ENCODE data around the gene RNMT. TPM values are rescaled to one million over a fixed set of nuclear protein-coding genes. Genes with fewer than 3 reads are reported as not detected.
A peak's percentile ranks its signal among the peaks of the same experiment; 100 is the strongest.
"Not testable (repeated sequence)": the region's sequence is repeated elsewhere in the genome, so short reads cannot be mapped to it uniquely, and the experiment has no call there.

The RNMT gene
- total RNA-seq, result 10 to 100 TPM; 26.7 to 45.9 (median 34.0) TPM

DNA sequence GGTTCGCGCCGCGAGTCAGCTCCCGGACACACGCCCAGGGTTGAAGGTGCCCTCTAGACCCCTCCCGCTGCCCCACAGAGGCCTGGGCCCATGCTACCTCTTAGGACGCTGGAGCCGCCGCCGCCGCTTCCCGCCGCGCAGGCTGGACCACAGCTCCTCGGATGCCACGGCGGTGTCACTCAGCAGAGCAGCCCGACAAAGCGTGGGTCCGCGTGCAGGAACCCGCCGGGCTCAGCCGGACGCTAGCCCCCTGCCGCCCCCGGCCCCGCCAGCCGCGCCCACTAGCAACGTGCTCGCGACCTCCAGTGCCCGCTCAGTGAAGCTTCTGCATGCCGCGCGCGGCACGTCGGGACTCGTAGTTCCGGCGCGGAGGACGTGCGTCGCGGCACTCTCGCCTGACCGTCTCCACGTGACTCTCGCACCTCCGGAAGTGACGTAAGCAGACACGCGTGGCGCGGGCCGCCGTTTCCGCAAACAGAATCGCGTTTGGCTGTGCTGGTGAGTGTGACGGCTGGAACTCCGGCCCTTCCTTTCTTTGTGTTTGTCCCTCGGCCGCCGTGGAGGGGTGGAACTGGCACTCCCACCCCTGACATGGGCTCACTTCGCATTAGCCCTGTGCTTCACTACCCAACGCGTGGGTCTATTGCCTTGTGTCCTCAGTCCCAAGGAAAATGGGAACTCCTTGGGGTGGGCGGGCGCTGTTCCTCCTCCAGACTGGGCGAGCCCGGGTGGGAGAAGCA is at the start of gene RNMT, which contains the start of gene FAM210A:
Gene RNMT, plus strand, starts transcription at position 442 of the 740 bp plus-strand sequence. CDS start 4,845 bp downstream, outside the sequence.
Gene FAM210A, minus strand, starts transcription at position 327 of the 740 bp plus-strand sequence. CDS start 44,481 bp downstream, outside the sequence.
- Histone ChIP-seq H3K27ac (peak within 1 kb of the TSS; percentile 74 to 94 (median 87)), H3K4me1 (peaks cover 11 to 12% of the 10 kb centered on the region in 2 donors), H3K4me3 (replicated peaks in 1 of 3) (peak within 1 kb of the TSS; percentile 81 to 98 (median 86)), H3K36me3 (no peaks in the 10 kb centered on the region), H3K9me3 (no peaks in the 10 kb centered on the region), H3K27me3 (no peaks in the 10 kb centered on the region)
- intact Hi-C loops (cut with DNase I), result loop anchor here (10.0 kb wide), 3 partner anchors 62 to 512 kb away; partner anchors contain the start of gene LDLRAD4
- peak; percentile 95 to 97 for DNase-seq
- TF ChIP-seq, protein P1, sequence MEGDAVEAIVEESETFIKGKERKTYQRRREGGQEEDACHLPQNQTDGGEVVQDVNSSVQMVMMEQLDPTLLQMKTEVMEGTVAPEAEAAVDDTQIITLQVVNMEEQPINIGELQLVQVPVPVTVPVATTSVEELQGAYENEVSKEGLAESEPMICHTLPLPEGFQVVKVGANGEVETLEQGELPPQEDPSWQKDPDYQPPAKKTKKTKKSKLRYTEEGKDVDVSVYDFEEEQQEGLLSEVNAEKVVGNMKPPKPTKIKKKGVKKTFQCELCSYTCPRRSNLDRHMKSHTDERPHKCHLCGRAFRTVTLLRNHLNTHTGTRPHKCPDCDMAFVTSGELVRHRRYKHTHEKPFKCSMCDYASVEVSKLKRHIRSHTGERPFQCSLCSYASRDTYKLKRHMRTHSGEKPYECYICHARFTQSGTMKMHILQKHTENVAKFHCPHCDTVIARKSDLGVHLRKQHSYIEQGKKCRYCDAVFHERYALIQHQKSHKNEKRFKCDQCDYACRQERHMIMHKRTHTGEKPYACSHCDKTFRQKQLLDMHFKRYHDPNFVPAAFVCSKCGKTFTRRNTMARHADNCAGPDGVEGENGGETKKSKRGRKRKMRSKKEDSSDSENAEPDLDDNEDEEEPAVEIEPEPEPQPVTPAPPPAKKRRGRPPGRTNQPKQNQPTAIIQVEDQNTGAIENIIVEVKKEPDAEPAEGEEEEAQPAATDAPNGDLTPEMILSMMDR (IDR thresholded peaks at IDR 0.05), result peak in 2 of 6 experiments; percentile 6 to 34
- TF ChIP-seq POLR2A (IDR thresholded peaks at IDR 0.05), result peak; percentile 16 to 81
- WGBS, 2 donors, result 0 to 5% methylated on average over 6 to 8 of the region's 76 CpGs

DNA sequence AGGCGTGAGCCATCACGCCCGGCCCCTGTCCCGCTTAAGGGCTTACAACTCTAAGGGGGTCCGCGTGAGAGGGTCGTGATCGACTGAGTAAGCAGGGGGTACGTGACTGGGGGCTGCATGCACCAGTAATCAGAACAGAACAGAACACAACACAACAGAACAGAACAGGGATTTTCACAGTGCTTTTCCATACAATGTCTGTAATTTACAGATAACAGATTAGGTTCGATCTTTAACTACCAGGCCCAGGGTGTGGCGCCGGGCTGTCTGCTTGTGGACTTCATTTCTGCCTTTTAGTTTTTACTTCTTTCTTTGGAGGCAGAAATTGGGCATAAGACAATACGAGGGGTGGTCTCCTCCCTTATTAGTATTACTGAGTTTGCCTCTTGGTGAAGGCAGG is 49.1 kb upstream of the RNMT start:
- H3K9me3 ChIP-seq; H3K4me3 ChIP-seq (replicated peaks in 1 of 3); H3K27me3 ChIP-seq; H3K36me3 ChIP-seq; H3K27ac ChIP-seq; DNase-seq; intact Hi-C loops (cut with DNase I): not testable (repeated sequence)
- peaks cover 11 to 14% of the 10 kb centered on the region in 2 donors for H3K4me1 ChIP-seq
- WGBS, 2 donors, result 97 to 98% methylated on average over 13 of the region's 13 CpGs

DNA sequence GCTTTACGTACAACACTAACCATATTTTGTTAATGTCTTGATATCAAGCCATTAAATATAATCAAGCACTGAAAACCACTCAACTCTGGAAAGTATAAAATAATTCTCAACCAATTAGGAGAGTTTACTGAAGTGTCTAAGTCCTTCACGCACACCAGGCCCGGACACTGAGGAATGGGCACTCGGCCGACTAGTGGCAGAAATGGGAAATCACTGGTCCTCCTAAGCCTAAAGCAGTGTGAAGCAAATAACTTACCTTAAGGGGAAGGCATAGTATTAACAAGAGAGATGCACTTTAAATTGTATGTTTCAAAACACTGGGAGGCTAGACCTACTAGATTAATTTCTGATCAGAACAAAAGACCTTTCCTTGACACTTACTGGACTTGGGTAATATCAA is 45.9 kb upstream of the RNMT start:
- 46 to 49% methylated on average over 5 of the region's 5 CpGs for WGBS, 2 donors

DNA sequence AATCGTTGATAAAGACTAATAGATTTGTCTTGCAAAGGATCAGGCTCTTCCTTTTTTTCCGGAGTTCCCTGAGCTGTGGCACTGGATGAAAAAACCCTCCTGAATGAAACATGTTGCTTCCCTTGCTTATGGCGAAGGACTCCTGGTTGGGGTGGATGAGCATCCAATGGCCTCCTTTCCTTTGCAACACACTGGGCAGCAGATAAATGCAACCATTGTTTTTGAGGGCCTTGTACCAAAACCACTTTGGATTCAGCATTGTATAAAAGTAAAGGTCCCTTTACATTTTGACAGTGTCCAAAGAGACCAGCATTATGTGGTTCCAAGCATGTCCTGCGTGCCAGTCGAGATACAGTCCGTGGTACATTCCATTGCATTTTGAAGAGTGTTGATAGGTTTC is 44.8 kb upstream of the RNMT start:
- no peak overlapping the region for H3K4me3 ChIP-seq (replicated peaks in 1 of 3)
- H3K4me1 ChIP-seq, result peaks cover 6 to 14% of the 10 kb centered on the region in 2 donors
- WGBS, 2 donors, result 91 to 94% methylated on average over 6 of the region's 6 CpGs
- no peaks in the 10 kb centered on the region for H3K27me3 ChIP-seq
- TF ChIP-seq, protein P1 (IDR thresholded peaks at IDR 0.05), result no peak
- no peak for TF ChIP-seq POLR2A (IDR thresholded peaks at IDR 0.05)
- no peaks in the 10 kb centered on the region for H3K36me3 ChIP-seq
- intact Hi-C loops (cut with DNase I), result no loop called here
- H3K9me3 ChIP-seq, result no peaks in the 10 kb centered on the region
- H3K27ac ChIP-seq, result no peak overlapping the region
- no peak for DNase-seq

More for the DNA sequence above, 45.9 kb upstream of the RNMT start:
- peaks cover 6 to 14% of the 10 kb centered on the region in 2 donors for H3K4me1 ChIP-seq
- H3K27me3 ChIP-seq, result no peaks in the 10 kb centered on the region
- peak; percentile 60 to 71 for DNase-seq
- H3K36me3 ChIP-seq, result no peaks in the 10 kb centered on the region
- no peaks in the 10 kb centered on the region for H3K9me3 ChIP-seq
- no peak overlapping the region for H3K27ac ChIP-seq
- intact Hi-C loops (cut with DNase I), result no loop called here
- TF ChIP-seq, protein P1 (IDR thresholded peaks at IDR 0.05), result peak; percentile 15 to 63 (median 60)
- TF ChIP-seq POLR2A (IDR thresholded peaks at IDR 0.05), result no peak
- H3K4me3 ChIP-seq (replicated peaks in 1 of 3), result no peak overlapping the region

DNA sequence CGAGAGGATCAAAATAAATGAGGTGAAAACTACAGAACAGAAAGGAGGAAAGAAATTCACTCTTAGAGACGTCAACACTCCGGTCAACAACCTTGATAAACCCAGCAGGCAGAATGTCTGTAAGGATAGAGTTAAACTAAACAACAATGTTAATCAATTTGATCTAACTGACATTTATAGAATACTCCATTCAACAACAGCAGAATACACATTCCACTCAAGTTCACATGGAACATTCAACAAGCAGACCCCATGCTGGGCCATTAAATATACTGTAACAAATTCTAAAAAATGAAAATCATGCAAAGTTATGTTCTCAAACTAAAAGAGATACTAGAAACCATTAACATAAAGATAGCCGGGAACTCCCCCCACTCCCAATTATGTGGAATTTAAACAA is 41.9 kb upstream of the RNMT start:
- Histone ChIP-seq H3K4me1 (peaks cover 0 to 6% of the 10 kb centered on the region in 2 donors), H3K4me3 (replicated peaks in 1 of 3) (no peak overlapping the region), H3K27ac (no peak overlapping the region), H3K27me3 (no peaks in the 10 kb centered on the region), H3K9me3 (no peaks in the 10 kb centered on the region), H3K36me3 (no peaks in the 10 kb centered on the region)
- WGBS, 2 donors, result 97 to 98% methylated on average over 4 of the region's 4 CpGs
- TF ChIP-seq POLR2A (IDR thresholded peaks at IDR 0.05), result no peak
- TF ChIP-seq, protein P1 (IDR thresholded peaks at IDR 0.05), result no peak
- intact Hi-C loops (cut with DNase I), result no loop called here
- DNase-seq, result no peak
